Endothelial cell of umbilical vein (primary cell): ENCODE measurements around the gene DUSP22. TPM values are rescaled to one million over a fixed set of nuclear protein-coding genes. Genes with fewer than 3 reads are reported as not detected.

Experiments
- BruUV-seq: library from RNA; stranded (reverse); fragments of 400-500 nt; replicated peaks from 2 replicates; lab custom pipeline; 2021; lab: Mats Ljungman, UMichigan
- CTCF ChIA-PET: fragments of 300-600, 350-600 bp; sonication (Branson Sonifier 250); formaldehyde crosslinking; loops from one replicate; lab custom pipeline; 2021; ENCODE audit warnings: antibody characterized with exemption, inconsistent platforms; lab: Charles Lee
- POLR2A ChIA-PET: fragments of 300-600, 350-600 bp; sonication (Branson Sonifier 250); formaldehyde crosslinking; loops from one replicate; lab custom pipeline; 2021; ENCODE audit warnings: antibody characterized with exemption, inconsistent platforms; lab: Charles Lee
- DNase-seq: peaks from one replicate; pipeline ENCODE4 v3.0.0-alpha.2; 2011; ENCODE audit warnings: low read depth, low spot score
- FAIRE-seq: peaks from 2 replicates; lab custom pipeline; 2011; peaks lifted over from hg19 to GRCh38; lab: Jason Lieb, UNC
- H2AFZ ChIP-seq: 2 replicates; pipeline ENCODE4 v1.6.0; 2012; ENCODE audit warnings: low read depth, low read length, control low read depth, inconsistent platforms
- H3K27ac ChIP-seq: 2 replicates; pipeline ENCODE4 v1.5.1; 2011; ENCODE audit warnings: low read depth, mild to moderate bottlenecking, control low read depth, low read length, moderate library complexity; ENCODE audit not compliant: insufficient read depth
- H3K27me3 ChIP-seq, 2 experiments: 2 replicates each; pipeline versions ENCODE4 v1.6.0 to v1.6.1; 2011; ENCODE audit warnings: low read length in 2 of 2, mixed read lengths in 1 of 2; ENCODE audit not compliant: control insufficient read depth in 2 of 2, insufficient read depth in 2 of 2
- H3K36me3 ChIP-seq, 2 experiments: 2 replicates in 1 of 2; 3 replicates in 1 of 2; pipeline ENCODE4 v1.5.1; 2011; ENCODE audit warnings: low read length in 2 of 2, mild to moderate bottlenecking in 1 of 2, moderate library complexity in 1 of 2; ENCODE audit not compliant: control insufficient read depth in 2 of 2, insufficient read depth in 2 of 2; ENCODE audit errors: extremely low read depth in 1 of 2
- H3K4me1 ChIP-seq: 3 replicates; pipeline ENCODE4 v1.5.1; 2011; ENCODE audit warnings: mild to moderate bottlenecking, low read length; ENCODE audit not compliant: control insufficient read depth, insufficient read depth; ENCODE audit errors: extremely low read depth
- H3K4me2 ChIP-seq: 2 replicates; pipeline ENCODE4 v1.6.1; 2011; ENCODE audit warnings: low read length, control low read depth, mixed read lengths; ENCODE audit not compliant: insufficient read depth
- H3K4me3 ChIP-seq, 3 experiments: fragments of 200-600 bp in 1 of 3; sonication (generic), shearing (Covaris generic) in 1 of 3; replicated peaks in 1 of 3; 2 replicates each; pipeline ENCODE4 v1.5.1; 2011 to 2016; ENCODE audit warnings: control low read depth in 3 of 3, low read length in 3 of 3, mild to moderate bottlenecking in 2 of 3, inconsistent platforms in 1 of 3, low read depth in 1 of 3, moderate library complexity in 1 of 3; ENCODE audit not compliant: insufficient read depth in 1 of 3
- H3K79me2 ChIP-seq: 2 replicates; pipeline ENCODE4 v1.6.0; 2012; ENCODE audit warnings: low read length, inconsistent platforms; ENCODE audit not compliant: control insufficient read depth, insufficient read depth
- H3K9ac ChIP-seq: replicated peaks from 2 replicates; pipeline ENCODE3; 2011; ENCODE audit warnings: low read length, control low read depth; ENCODE audit not compliant: insufficient read depth; ENCODE audit errors: extremely low read depth
- H3K9me1 ChIP-seq: replicated peaks from 3 replicates; pipeline ENCODE4 v1.6.0; 2011; ENCODE audit warnings: mild to moderate bottlenecking, low read length; ENCODE audit not compliant: control insufficient read depth, insufficient read depth; ENCODE audit errors: extremely low read depth
- H3K9me3 ChIP-seq: replicated peaks from 2 replicates; pipeline ENCODE4 v1.5.1; 2012; ENCODE audit warnings: low read length, inconsistent platforms; ENCODE audit not compliant: control insufficient read depth, insufficient read depth
- H4K20me1 ChIP-seq: replicated peaks from 2 replicates; pipeline ENCODE3; 2011; ENCODE audit warnings: mild to moderate bottlenecking, low read length; ENCODE audit not compliant: control insufficient read depth, insufficient read depth; ENCODE audit errors: extremely low read depth
- EZH2 ChIP-seq: IDR thresholded peaks from 2 replicates; pipeline ENCODE4 v1.6.1; 2012; ENCODE audit warnings: borderline replicate concordance, low read depth, mild to moderate bottlenecking, moderate library complexity, low read length, inconsistent platforms; ENCODE audit not compliant: severe bottlenecking
- FOS ChIP-seq: IDR thresholded peaks from 2 replicates; pipeline ENCODE4 v1.6.1; 2011; ENCODE audit warnings: mild to moderate bottlenecking, low read length, moderate library complexity, borderline replicate concordance; ENCODE audit not compliant: insufficient read depth
- GATA2 ChIP-seq: IDR thresholded peaks from 2 replicates; pipeline ENCODE4 v1.7.0; 2011; ENCODE audit warnings: low read depth, mild to moderate bottlenecking, moderate library complexity, mixed read lengths, low read length; ENCODE audit not compliant: insufficient read length, insufficient read depth
- JUN ChIP-seq: IDR thresholded peaks from 2 replicates; pipeline ENCODE4 v1.6.1; 2011; ENCODE audit warnings: borderline replicate concordance, low read depth; ENCODE audit not compliant: insufficient read length, insufficient read depth
- MYC ChIP-seq: IDR thresholded peaks from one replicate; pipeline ENCODE4 v1.6.1; 2011; ENCODE audit warnings: mild to moderate bottlenecking, low read depth, low read length
- POLR2A ChIP-seq: IDR thresholded peaks from 2 replicates; pipeline ENCODE4 v1.6.1; 2012; ENCODE audit warnings: low read depth, mild to moderate bottlenecking, control low read depth, low read length
- POLR2AphosphoS5 ChIP-seq: IDR thresholded peaks from 2 replicates; pipeline ENCODE4 v1.6.1; 2012; ENCODE audit warnings: low read depth, mild to moderate bottlenecking, control low read depth, low read length, moderate library complexity; ENCODE audit not compliant: insufficient read depth
- dilution Hi-C: fragments of 300-500 bp; cut with MboI; formaldehyde crosslinking; loops from one replicate; pipeline ENCODE4 v1.15.0; 2019; ENCODE audit warnings: low sequenced_read_pairs; ENCODE audit not compliant: extremely low pct_ligation_motif_present
- intact Hi-C: fragments of 100-400 bp; cut with micrococcal nuclease; formaldehyde crosslinking; loops from one replicate; pipeline ENCODE4 v1.10.0; 2022
- polyA plus RNA-seq, 4 experiments: library from polyadenylated mRNA; depleted of rRNA in 3 of 4; stranded (reverse) in 3 of 4; unstranded in 1 of 4; fragments of >200 nt; gene quantifications; 2 replicates each; pipeline versions ENCODE4 v1.2.1 to v1.2.3, GENCODE V29; 2011 to 2012; ENCODE audit warnings: missing spikeins in 1 of 4
- total RNA-seq: library from RNA; stranded (reverse); gene quantifications from 2 replicates; pipeline ENCODE4 v1.2.3, GENCODE V29; 2021
- TF ChIP-seq, protein P1 (sequence below), 2 donors: IDR thresholded peaks; 1 replicate in 1 of 2; 2 replicates in 1 of 2; pipeline ENCODE4 v1.5.1; 2011; ENCODE audit warnings: low read length in 2 of 2, mild to moderate bottlenecking in 2 of 2, moderate library complexity in 2 of 2, control low read depth in 1 of 2, inconsistent platforms in 1 of 2, low read depth in 1 of 2; ENCODE audit not compliant: insufficient read depth in 1 of 2; ENCODE audit errors: extremely low read depth in 1 of 2
- TF ChIP-seq, protein P2 (sequence below): IDR thresholded peaks from 2 replicates; pipeline ENCODE4 v1.6.1; 2011; ENCODE audit not compliant: insufficient read depth, insufficient read length

The DUSP22 gene
- total and polyA plus RNA-seq, 2 donors (not counting 3 experiments of a cell fraction or from before 2014, with no cell fraction given) = 23.2 to 33.9 TPM

DNA sequence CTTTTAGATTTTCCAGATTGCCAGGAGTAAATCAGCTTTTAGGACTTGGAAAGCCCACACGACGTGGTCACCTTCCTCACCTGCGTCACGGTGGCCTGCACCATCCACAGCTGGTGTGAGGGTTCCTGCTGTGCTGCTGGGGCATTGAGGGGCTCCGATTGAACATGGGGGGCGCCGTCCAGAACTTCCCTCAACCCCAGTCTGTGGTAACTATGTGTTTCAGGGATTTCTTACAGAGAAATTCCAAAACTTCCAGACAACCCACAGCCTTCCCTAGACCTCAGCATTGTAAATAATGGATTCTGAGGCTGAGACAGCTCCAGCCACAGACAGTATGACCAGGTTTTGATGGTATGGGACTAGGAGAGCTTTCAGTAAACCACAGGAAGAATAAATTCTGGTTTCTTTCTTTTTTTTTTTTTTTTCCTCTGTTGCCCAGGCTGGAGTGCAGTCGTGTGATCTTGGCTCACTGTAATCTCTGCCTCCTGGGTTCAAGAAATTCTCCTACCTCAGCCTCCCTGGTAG lies 52.6 kb downstream of the DUSP22 start:
- Histone ChIP-seq H3K27me3 (no peaks in the 10 kb centered on the region), H3K27ac (no peak overlapping the region), H3K9me3 (no peaks in the 10 kb centered on the region), H3K4me3 (no peak overlapping the region), H3K79me2 (no peaks in the 10 kb centered on the region), H3K4me1 (no peaks in the 10 kb centered on the region), H2AFZ (no peak overlapping the region), H3K36me3 (peaks cover 0 to 12% of the 10 kb centered on the region in 2 experiments), H4K20me1 (no peaks in the 10 kb centered on the region), H3K9ac (no peak overlapping the region), H3K4me2 (no peak overlapping the region), H3K9me1 (no peaks in the 10 kb centered on the region)
- no peak for TF ChIP-seq FOS
- no peak for TF ChIP-seq POLR2AphosphoS5
- no peak for TF ChIP-seq GATA2
- TF ChIP-seq, protein P1, sequence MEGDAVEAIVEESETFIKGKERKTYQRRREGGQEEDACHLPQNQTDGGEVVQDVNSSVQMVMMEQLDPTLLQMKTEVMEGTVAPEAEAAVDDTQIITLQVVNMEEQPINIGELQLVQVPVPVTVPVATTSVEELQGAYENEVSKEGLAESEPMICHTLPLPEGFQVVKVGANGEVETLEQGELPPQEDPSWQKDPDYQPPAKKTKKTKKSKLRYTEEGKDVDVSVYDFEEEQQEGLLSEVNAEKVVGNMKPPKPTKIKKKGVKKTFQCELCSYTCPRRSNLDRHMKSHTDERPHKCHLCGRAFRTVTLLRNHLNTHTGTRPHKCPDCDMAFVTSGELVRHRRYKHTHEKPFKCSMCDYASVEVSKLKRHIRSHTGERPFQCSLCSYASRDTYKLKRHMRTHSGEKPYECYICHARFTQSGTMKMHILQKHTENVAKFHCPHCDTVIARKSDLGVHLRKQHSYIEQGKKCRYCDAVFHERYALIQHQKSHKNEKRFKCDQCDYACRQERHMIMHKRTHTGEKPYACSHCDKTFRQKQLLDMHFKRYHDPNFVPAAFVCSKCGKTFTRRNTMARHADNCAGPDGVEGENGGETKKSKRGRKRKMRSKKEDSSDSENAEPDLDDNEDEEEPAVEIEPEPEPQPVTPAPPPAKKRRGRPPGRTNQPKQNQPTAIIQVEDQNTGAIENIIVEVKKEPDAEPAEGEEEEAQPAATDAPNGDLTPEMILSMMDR (IDR thresholded peaks at IDR 0.05; ENCODE audit: extremely low read depth in 1 of 2, insufficient read depth in 1 of 2, low read depth in 1 of 2, low read length in 2 of 2) = no peak
- TF ChIP-seq, protein P2, sequence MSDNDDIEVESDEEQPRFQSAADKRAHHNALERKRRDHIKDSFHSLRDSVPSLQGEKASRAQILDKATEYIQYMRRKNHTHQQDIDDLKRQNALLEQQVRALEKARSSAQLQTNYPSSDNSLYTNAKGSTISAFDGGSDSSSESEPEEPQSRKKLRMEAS = no peak
- TF ChIP-seq JUN = no peak
- TF ChIP-seq POLR2A = no peak
- TF ChIP-seq MYC = no peak
- TF ChIP-seq EZH2 = no peak
- POLR2A ChIA-PET = no interaction called here
- FAIRE-seq (no peak), DNase-seq (no peak)
- no TSS peak for BruUV-seq
- dilution Hi-C loops (no loop called here), intact Hi-C loops (no loop called here)
- CTCF ChIA-PET = no interaction called here
